NCI-H2196 treated with DMSO at 0.1 percent for 48 hours (cell line): ENCODE results near the gene ATP11A.
A peak's percentile ranks its signal among the peaks of the same experiment; 100 is the strongest.

Experiments used
- DNase-seq: peaks from one replicate; lab custom pipeline; 2025; ENCODE audit not compliant: unreplicated experiment; lab: John Stamatoyannopoulos, UW

The ATP11A gene

GRCh38 chr13:112771877-112772538, 82.2 kb downstream of the ATP11A start:
- no peak for DNase-seq

- no peak for DNase-seq
Observed at GRCh38 chr13:112772539-112772909, 82.7 kb downstream of the ATP11A start.

- no peak for DNase-seq
Observed at GRCh38 chr13:112772929-112773328, 83.1 kb downstream of the ATP11A start.

- DNase-seq, result no peak
Observed at GRCh38 chr13:112773601-112774447, 84.0 kb downstream of the ATP11A start.

GRCh38 chr13:112774448-112774792, 84.6 kb downstream of the ATP11A start:
- DNase-seq, result no peak

GRCh38 chr13:112774829-112775565, 85.2 kb downstream of the ATP11A start:
- no peak for DNase-seq

- DNase-seq, result no peak
Observed at GRCh38 chr13:112775791-112776279, 86.0 kb downstream of the ATP11A start.

GRCh38 chr13:112776354-112776753, 86.5 kb downstream of the ATP11A start:
- no peak for DNase-seq

GRCh38 chr13:112776971-112777370, 87.1 kb downstream of the ATP11A start:
- no peak for DNase-seq

GRCh38 chr13:112777637-112778406, 88.0 kb downstream of the ATP11A start:
- no peak for DNase-seq

GRCh38 chr13:112779856-112780604, 90.2 kb downstream of the ATP11A start:
- no peak for DNase-seq

GRCh38 chr13:112781287-112781686, 91.4 kb downstream of the ATP11A start:
- no peak for DNase-seq

GRCh38 chr13:112781881-112782361, 92.1 kb downstream of the ATP11A start:
- DNase-seq, result peak; percentile 13

- no peak for DNase-seq
Observed at GRCh38 chr13:112782429-112783010, 92.7 kb downstream of the ATP11A start.

GRCh38 chr13:112783135-112783977, 93.5 kb downstream of the ATP11A start:
- DNase-seq, result no peak

GRCh38 chr13:112783978-112784371, 94.1 kb downstream of the ATP11A start:
- no peak for DNase-seq

- no peak for DNase-seq
Observed at GRCh38 chr13:112784811-112785482, 95.1 kb downstream of the ATP11A start.

- DNase-seq, result no peak
Observed at GRCh38 chr13:112785483-112785856, 95.6 kb downstream of the ATP11A start.
